Uterus (tissue), 4 donors: ENCODE measurements around the gene NCAPD2. TPM values are rescaled to one million over a fixed set of nuclear protein-coding genes. Genes with fewer than 3 reads are reported as not detected.
"Not testable (repeated sequence)": the region's sequence is repeated elsewhere in the genome, so short reads cannot be mapped to it uniquely, and the experiment has no call there.

Source experiments
- DNase-seq, 2 donors: peaks; one replicate each; pipeline ENCODE4 v3.0.0-alpha.2; 2019 to 2020
- H3K27ac ChIP-seq, 2 donors: fragments of 200-600 bp; sonication (generic); 1 replicate in 1 of 2; 2 replicates in 1 of 2; pipeline ENCODE4 v1.5.1; 2016 to 2018
- H3K27me3 ChIP-seq, 2 donors: fragments of 200-600 bp; sonication (generic); one replicate each; pipeline ENCODE4 v1.5.1; 2018 to 2019; ENCODE audit warnings: control low read depth in 1 of 2
- H3K36me3 ChIP-seq, 2 donors: fragments of 200-600 bp; sonication (generic); one replicate each; pipeline ENCODE4 v1.5.1; 2019; ENCODE audit warnings: control low read depth in 1 of 2
- H3K4me1 ChIP-seq, 2 donors: fragments of 200-600 bp; sonication (generic); one replicate each; pipeline ENCODE4 v1.5.1; 2018 to 2019; ENCODE audit warnings: control low read depth in 1 of 2
- H3K4me3 ChIP-seq, 2 donors: fragments of 200-600 bp; sonication (generic); 1 replicate in 1 of 2; 2 replicates in 1 of 2; pipeline ENCODE4 v1.5.1; 2018 to 2019; ENCODE audit warnings: mild to moderate bottlenecking in 1 of 2
- H3K9me3 ChIP-seq, 2 donors: fragments of 200-600 bp; sonication (generic); one replicate each; pipeline ENCODE4 v1.5.1; 2019; ENCODE audit warnings: control low read depth in 1 of 2
- POLR2A ChIP-seq, 2 donors: fragments of 450-650 bp; IDR thresholded peaks; one replicate each; pipeline ENCODE4 v1.6.1; 2016; ENCODE audit warnings: antibody characterized with exemption in 2 of 2, mild to moderate bottlenecking in 1 of 2, moderate library complexity in 1 of 2
- intact Hi-C: fragments of 100-400 bp; cut with DNase I; formaldehyde crosslinking; loops from one replicate; pipeline ENCODE4 v1.15.1; 2023; ENCODE audit warnings: low total_unique reads
- total RNA-seq, 4 donors: library from RNA; depleted of rRNA in 3 of 4; stranded (reverse); fragments of >200 nt in 3 of 4; gene quantifications; one replicate each; pipeline versions ENCODE4 v1.1.0 to v1.2.4, GENCODE V29; 2014 to 2023
- TF ChIP-seq, protein P1 (sequence below), 4 experiments: fragments of 200-600 bp in 2 of 4; fragments of 450-650 bp in 2 of 4; sonication (generic) in 2 of 4; IDR thresholded peaks; one replicate each; pipeline ENCODE4 v1.5.1; 2016 to 2019; ENCODE audit warnings: antibody characterized with exemption in 4 of 4, mild to moderate bottlenecking in 2 of 4, moderate library complexity in 1 of 4
- donor health status: DM: yes; HTN: yes; CAD: no.

NCAPD2 gene
- total RNA-seq, 4 donors from 2014 or later, result 2.8 to 145 (median 19.3) TPM

DNA sequence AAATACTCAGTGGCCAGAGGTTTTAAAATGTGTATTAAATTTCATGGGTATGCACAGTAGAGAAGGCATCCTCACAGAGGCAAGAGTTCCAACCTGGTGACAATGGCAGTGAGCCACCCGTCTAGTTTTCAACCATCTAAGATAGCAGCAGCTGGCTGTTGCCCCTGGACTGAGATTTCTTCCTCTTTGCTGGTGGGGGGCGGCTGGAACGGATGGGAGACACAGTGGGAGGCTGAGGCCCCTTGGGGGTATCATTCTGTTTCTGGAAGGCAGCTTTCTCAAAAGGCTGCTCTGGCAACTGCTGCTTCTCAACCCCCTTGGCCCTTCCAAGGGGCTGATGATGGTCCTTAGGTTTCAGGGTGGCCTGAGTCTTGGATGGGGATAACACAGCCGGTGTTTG is 63.0 kb downstream of the NCAPD2 start:
- H3K4me3 ChIP-seq, result no peak overlapping the region
- H3K9me3 ChIP-seq, result no peaks in the 10 kb centered on the region
- intact Hi-C loops, result no loop called here
- H3K4me1 ChIP-seq, result peaks cover 7 to 22% of the 10 kb centered on the region in 2 donors
- H3K27ac ChIP-seq, result peak overlapping the region; percentile 87 to 93
- no peaks in the 10 kb centered on the region for H3K36me3 ChIP-seq
- no peaks in the 10 kb centered on the region for H3K27me3 ChIP-seq
- DNase-seq, result no peak
- no peak for TF ChIP-seq POLR2A (IDR thresholded peaks at IDR 0.05)
- TF ChIP-seq, protein P1, sequence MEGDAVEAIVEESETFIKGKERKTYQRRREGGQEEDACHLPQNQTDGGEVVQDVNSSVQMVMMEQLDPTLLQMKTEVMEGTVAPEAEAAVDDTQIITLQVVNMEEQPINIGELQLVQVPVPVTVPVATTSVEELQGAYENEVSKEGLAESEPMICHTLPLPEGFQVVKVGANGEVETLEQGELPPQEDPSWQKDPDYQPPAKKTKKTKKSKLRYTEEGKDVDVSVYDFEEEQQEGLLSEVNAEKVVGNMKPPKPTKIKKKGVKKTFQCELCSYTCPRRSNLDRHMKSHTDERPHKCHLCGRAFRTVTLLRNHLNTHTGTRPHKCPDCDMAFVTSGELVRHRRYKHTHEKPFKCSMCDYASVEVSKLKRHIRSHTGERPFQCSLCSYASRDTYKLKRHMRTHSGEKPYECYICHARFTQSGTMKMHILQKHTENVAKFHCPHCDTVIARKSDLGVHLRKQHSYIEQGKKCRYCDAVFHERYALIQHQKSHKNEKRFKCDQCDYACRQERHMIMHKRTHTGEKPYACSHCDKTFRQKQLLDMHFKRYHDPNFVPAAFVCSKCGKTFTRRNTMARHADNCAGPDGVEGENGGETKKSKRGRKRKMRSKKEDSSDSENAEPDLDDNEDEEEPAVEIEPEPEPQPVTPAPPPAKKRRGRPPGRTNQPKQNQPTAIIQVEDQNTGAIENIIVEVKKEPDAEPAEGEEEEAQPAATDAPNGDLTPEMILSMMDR (IDR thresholded peaks at IDR 0.05), result no peak

DNA sequence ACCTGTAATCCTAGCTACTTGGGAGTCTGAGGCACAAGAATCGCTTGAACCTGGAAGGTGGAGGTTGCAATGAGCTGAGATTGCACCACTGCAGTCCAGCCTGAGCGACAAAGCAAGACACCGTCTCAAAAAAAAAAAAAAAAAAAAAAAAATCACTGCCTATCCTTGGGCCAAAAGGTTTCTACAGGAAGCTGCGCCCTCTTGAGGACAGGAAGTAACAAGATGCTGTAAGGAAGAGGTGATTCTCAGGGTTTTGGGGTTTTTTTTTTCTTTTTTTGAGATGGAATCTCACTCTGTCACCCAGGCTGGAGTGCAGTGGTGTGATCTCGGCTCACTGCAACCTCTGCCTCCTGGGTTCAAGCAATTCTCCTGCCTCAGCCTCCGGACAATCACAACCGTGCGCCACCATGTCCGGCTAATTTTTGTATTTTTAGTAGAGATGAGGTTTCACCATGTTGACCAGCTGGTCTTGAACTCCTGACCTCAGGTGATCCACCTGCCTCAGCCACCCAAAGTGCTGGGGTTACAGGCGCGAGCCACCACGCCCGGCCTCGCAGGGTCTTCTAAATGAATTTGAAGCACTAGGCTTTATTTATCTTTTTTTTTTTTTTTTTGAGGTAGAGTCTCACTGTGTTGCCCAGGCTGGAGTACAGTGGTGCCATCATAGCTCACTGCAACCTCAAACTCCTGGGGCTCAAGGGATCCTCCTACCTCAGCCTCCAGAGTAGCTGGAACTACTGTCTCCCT is 64.3 kb downstream of the NCAPD2 start:
- H3K27ac ChIP-seq, intact Hi-C loops: not testable (repeated sequence)

GRCh38 chr12:6559500-6559899 is 65.6 kb downstream of the NCAPD2 start:
- Histone ChIP-seq H3K4me1 (no peaks in the 10 kb centered on the region), H3K27me3 (no peaks in the 10 kb centered on the region), H3K36me3 (no peaks in the 10 kb centered on the region), H3K4me3 (no peak overlapping the region), H3K9me3 (no peaks in the 10 kb centered on the region), H3K27ac (no peak overlapping the region)
- no peak for DNase-seq
- TF ChIP-seq POLR2A (IDR thresholded peaks at IDR 0.05), result no peak
- TF ChIP-seq, protein P1 (IDR thresholded peaks at IDR 0.05), result no peak
- intact Hi-C loops, result no loop called here

More for the DNA sequence above, 64.3 kb downstream of the NCAPD2 start:
- TF ChIP-seq, protein P1 (IDR thresholded peaks at IDR 0.05), result peak in 2 of 4 experiments; percentile 23 to 44
- H3K36me3 ChIP-seq, H3K27me3 ChIP-seq, H3K9me3 ChIP-seq, H3K4me3 ChIP-seq, DNase-seq: not testable (repeated sequence)
- H3K4me1 ChIP-seq, result peaks cover 0 to 11% of the 10 kb centered on the region in 2 donors

DNA sequence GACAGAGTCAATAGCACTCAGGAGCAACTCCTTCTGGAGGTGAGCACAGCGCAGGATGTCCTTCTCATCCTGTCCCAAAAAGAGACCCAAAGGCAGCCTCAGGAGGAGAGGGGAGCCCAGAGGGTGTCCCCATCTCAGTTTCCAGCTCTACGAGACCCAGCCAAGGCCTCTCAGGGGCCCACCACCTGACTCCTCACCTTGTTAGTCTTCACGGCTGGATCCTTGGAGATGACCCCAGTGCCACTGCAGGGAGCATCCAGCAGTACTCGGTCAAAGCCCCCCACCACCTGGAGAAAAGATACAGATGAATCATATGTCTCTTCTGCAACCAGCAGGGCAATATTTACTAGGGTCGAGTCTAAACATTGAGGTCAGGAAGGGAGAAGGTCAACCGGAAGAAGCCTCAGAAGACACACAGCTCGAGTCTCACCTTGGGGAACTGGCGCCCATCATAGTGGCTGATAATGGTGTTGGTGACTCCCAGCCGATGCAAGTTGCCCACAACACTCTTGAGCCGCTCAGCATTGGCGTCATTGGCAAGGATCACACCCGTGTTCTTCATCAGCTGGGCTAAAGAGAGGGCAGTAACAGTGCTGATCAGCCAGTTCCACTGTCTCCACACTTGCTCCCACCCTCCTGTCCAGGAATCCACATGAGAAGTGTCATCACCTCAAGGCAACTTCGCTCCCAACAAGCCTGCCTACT is 66.8 kb downstream of the NCAPD2 start:
- intact Hi-C loops, result no loop called here
- no peak for TF ChIP-seq POLR2A (IDR thresholded peaks at IDR 0.05)
- TF ChIP-seq, protein P1 (IDR thresholded peaks at IDR 0.05), result no peak
- no peak overlapping the region for H3K4me3 ChIP-seq
- H3K9me3 ChIP-seq, result no peaks in the 10 kb centered on the region
- DNase-seq, result no peak
- H3K4me1 ChIP-seq, result no peaks in the 10 kb centered on the region
- H3K27ac ChIP-seq, result no peak overlapping the region
- no peaks in the 10 kb centered on the region for H3K36me3 ChIP-seq
- H3K27me3 ChIP-seq, result no peaks in the 10 kb centered on the region

- no peak for TF ChIP-seq POLR2A (IDR thresholded peaks at IDR 0.05)
- TF ChIP-seq, protein P1 (IDR thresholded peaks at IDR 0.05), result no peak
- no peaks in the 10 kb centered on the region for H3K4me1 ChIP-seq
- no peak for DNase-seq
- H3K27me3 ChIP-seq, result no peaks in the 10 kb centered on the region
- intact Hi-C loops, result no loop called here
- no peaks in the 10 kb centered on the region for H3K36me3 ChIP-seq
- H3K9me3 ChIP-seq, result no peaks in the 10 kb centered on the region
- no peak overlapping the region for H3K27ac ChIP-seq
- H3K4me3 ChIP-seq, result no peak overlapping the region
These were observed 69.0 kb downstream of the NCAPD2 start for GRCh38 chr12:6562881-6563280.
